IMR-90 (cell line): ENCODE data around the gene NLGN1. TPM values are rescaled to one million over a fixed set of nuclear protein-coding genes. Genes with fewer than 3 reads are reported as not detected.

Experiments used
- ATAC-seq: fragments of 200-7000 bp; cut with Tn5 transposase; 2 replicates; pipeline ENCODE4 v1.9.1; 2020; ENCODE audit warnings: low read depth, mild to moderate bottlenecking, moderate library complexity
- BruUV-seq: library from RNA; stranded (reverse); fragments of 400-500 nt; replicated peaks from 2 replicates; lab custom pipeline; 2021; lab: Mats Ljungman, UMichigan
- CTCF ChIA-PET: fragments of 300-600 bp; formaldehyde crosslinking; extraction: SDS; loops from one replicate; lab custom pipeline; 2021; ENCODE audit warnings: antibody characterized with exemption; lab: Yijun Ruan, JAX
- POLR2A ChIA-PET: fragments of 300-600 bp; sonication (Branson Sonifier 250); formaldehyde crosslinking; loops from one replicate; lab custom pipeline; 2022; ENCODE audit warnings: antibody characterized with exemption; ENCODE audit not compliant: unreplicated experiment; lab: Charles Lee
- DNase-seq: peaks from one replicate; pipeline ENCODE4 v3.0.0; 2013
- H2AFZ ChIP-seq: replicated peaks from 2 replicates; pipeline ENCODE3; 2013; ENCODE audit warnings: low read length, mild to moderate bottlenecking; ENCODE audit not compliant: poor library complexity
- H2AK5ac ChIP-seq: 2 replicates; pipeline ENCODE4 v1.6.1; 2013; ENCODE audit warnings: low read depth, low read length, inconsistent platforms
- H2AK9ac ChIP-seq: replicated peaks from 2 replicates; pipeline ENCODE3; 2013; ENCODE audit warnings: mild to moderate bottlenecking, low read depth, low read length, moderate library complexity; ENCODE audit not compliant: poor library complexity
- H2BK120ac ChIP-seq: 2 replicates; pipeline ENCODE4 v1.6.1; 2013; ENCODE audit warnings: low read depth, low read length, inconsistent platforms
- H2BK15ac ChIP-seq: 3 replicates; pipeline ENCODE4 v1.6.1; 2013; ENCODE audit warnings: low read depth, low read length, inconsistent platforms
- H2BK20ac ChIP-seq: 2 replicates; pipeline ENCODE4 v1.6.1; 2013; ENCODE audit warnings: low read depth, mild to moderate bottlenecking, inconsistent platforms, low read length, moderate library complexity
- H2BK5ac ChIP-seq: 2 replicates; pipeline ENCODE4 v1.6.1; 2013; ENCODE audit warnings: mild to moderate bottlenecking, low read depth, low read length, inconsistent platforms; ENCODE audit not compliant: poor library complexity, severe bottlenecking
- H3K14ac ChIP-seq: replicated peaks from 2 replicates; pipeline ENCODE4 v1.6.1; 2013; ENCODE audit warnings: low read depth, low read length, inconsistent platforms
- H3K18ac ChIP-seq: 2 replicates; pipeline ENCODE4 v1.6.1; 2013; ENCODE audit warnings: low read depth, low read length, control low read depth
- H3K23ac ChIP-seq: 2 replicates; pipeline ENCODE4 v1.6.1; 2013; ENCODE audit warnings: low read depth, low read length, inconsistent platforms
- H3K27ac ChIP-seq: 2 replicates; pipeline ENCODE4 v1.5.1; 2013; ENCODE audit warnings: mild to moderate bottlenecking, control low read depth, low read length; ENCODE audit not compliant: insufficient read depth
- H3K27me3 ChIP-seq: 2 replicates; pipeline ENCODE4 v1.6.1; 2013; ENCODE audit warnings: low read length; ENCODE audit not compliant: control insufficient read depth, insufficient read depth
- H3K36me3 ChIP-seq: 2 replicates; pipeline ENCODE4 v1.6.1; 2013; ENCODE audit warnings: low read length, mixed read lengths; ENCODE audit not compliant: control insufficient read depth, insufficient read depth
- H3K4ac ChIP-seq: 2 replicates; pipeline ENCODE4 v1.6.1; 2013; ENCODE audit warnings: low read depth, low read length, inconsistent platforms
- H3K4me1 ChIP-seq: 2 replicates; pipeline ENCODE4 v1.6.1; 2013; ENCODE audit warnings: low read length, mixed read lengths; ENCODE audit not compliant: control insufficient read depth, insufficient read depth
- H3K4me2 ChIP-seq: 2 replicates; pipeline ENCODE4 v1.6.1; 2013; ENCODE audit warnings: low read depth, mild to moderate bottlenecking, control low read depth, low read length, moderate library complexity
- H3K4me3 ChIP-seq: 2 replicates; pipeline ENCODE4 v1.5.1; 2013; ENCODE audit warnings: low read depth, mild to moderate bottlenecking, control low read depth, low read length, moderate library complexity; ENCODE audit not compliant: insufficient read depth
- H3K56ac ChIP-seq: 2 replicates; pipeline ENCODE4 v1.6.1; 2013; ENCODE audit warnings: low read length, inconsistent platforms; ENCODE audit not compliant: insufficient read depth; ENCODE audit errors: extremely low read depth
- H3K79me1 ChIP-seq, 2 experiments: 2 replicates each; pipeline ENCODE4 v1.6.1; 2013; ENCODE audit warnings: low read length in 2 of 2, inconsistent platforms in 1 of 2, low read depth in 1 of 2
- H3K9ac ChIP-seq: 2 replicates; pipeline ENCODE4 v1.6.1; 2013; ENCODE audit warnings: low read depth, low read length, control low read depth
- H3K9me1 ChIP-seq: 2 replicates; pipeline ENCODE4 v1.6.1; 2013; ENCODE audit warnings: low read length, inconsistent platforms; ENCODE audit not compliant: insufficient read depth
- H3K9me3 ChIP-seq: 2 replicates; pipeline ENCODE4 v1.6.1; 2013; ENCODE audit warnings: low read length; ENCODE audit not compliant: control insufficient read depth, insufficient read depth
- H4K20me1 ChIP-seq: 2 replicates; pipeline ENCODE4 v1.6.1; 2013; ENCODE audit warnings: low read length, inconsistent platforms; ENCODE audit not compliant: insufficient read depth
- H4K5ac ChIP-seq: 2 replicates; pipeline ENCODE4 v1.6.1; 2013; ENCODE audit warnings: mild to moderate bottlenecking, low read depth, low read length, control low read depth
- H4K8ac ChIP-seq, 2 experiments: 2 replicates each; pipeline ENCODE4 v1.6.1; 2013; ENCODE audit warnings: low read depth in 2 of 2, low read length in 2 of 2, control low read depth in 1 of 2, inconsistent platforms in 1 of 2
- H4K91ac ChIP-seq: 2 replicates; pipeline ENCODE4 v1.6.1; 2013; ENCODE audit warnings: low read depth, low read length, inconsistent platforms; ENCODE audit not compliant: insufficient read depth
- CHD1 ChIP-seq: IDR thresholded peaks from 2 replicates; pipeline ENCODE4 v1.6.1; 2012; ENCODE audit warnings: low read depth, low read length, improper control_type of control experiment
- MAFK ChIP-seq: IDR thresholded peaks from 2 replicates; pipeline ENCODE4 v1.6.1; 2012; ENCODE audit warnings: low read depth, low read length, improper control_type of control experiment
- WGBS, 2 experiments: methylation state at CpG; one replicate each; pipeline versions ENCODE4 v1.1.5 to v1.1.7; 2013; ENCODE audit warnings: missing lambda C conversion rate in 2 of 2; ENCODE audit not compliant: insufficient read length in 1 of 2; ENCODE audit errors: extremely low coverage in 2 of 2; 5-methylcytosine and 5-hydroxymethylcytosine counted together
- dilution Hi-C: fragments of 300-500 bp; cut with HindIII; formaldehyde crosslinking; loops from one replicate; pipeline ENCODE4 v1.14.3; 2018; ENCODE audit warnings: low sequenced_read_pairs; ENCODE audit not compliant: unreplicated experiment
- in situ Hi-C: fragments of 300-500 bp; cut with MboI; formaldehyde crosslinking; loops from 3 replicates; pipeline ENCODE4 v1.14.3; 2019; ENCODE audit warnings: low sequenced_read_pairs, inconsistent platforms, mixed read lengths
- intact Hi-C: fragments of 100-400 bp; cut with micrococcal nuclease; formaldehyde crosslinking; loops from 2 replicates; pipeline ENCODE4 v1.10.0; 2022
- polyA plus RNA-seq, 3 experiments: library from polyadenylated mRNA; depleted of rRNA; stranded (reverse); fragments of >200 nt; gene quantifications; 2 replicates each; pipeline ENCODE4 v1.2.3, GENCODE V29; 2012; ENCODE audit warnings: low replicate concordance in 1 of 3
- total RNA-seq: library from RNA; depleted of rRNA; stranded (reverse); fragments of >200 nt; gene quantifications from 2 replicates; pipeline ENCODE4 v1.2.3, GENCODE V29; 2012

The NLGN1 gene
- total and polyA plus RNA-seq, 2 of the 4 experiments (the other 2 are of a cell fraction) = 1.8 to 12.5 TPM

GRCh38 chr3:174280186-174280585 lies 882.6 kb downstream of the NLGN1 start:
- H2BK15ac ChIP-seq = no peak overlapping the region
- CTCF ChIA-PET = no interaction called here
- no peak overlapping the region for H3K4ac ChIP-seq
- H3K4me2 ChIP-seq = no peak overlapping the region
- DNase-seq (no peak), ATAC-seq (no peak)
- H4K20me1 ChIP-seq = no peaks in the 10 kb centered on the region
- POLR2A ChIA-PET = no interaction called here
- H3K14ac ChIP-seq = no peak overlapping the region
- H3K18ac ChIP-seq = no peak overlapping the region
- no peak overlapping the region for H2AK9ac ChIP-seq
- no peak overlapping the region for H4K8ac ChIP-seq
- TF ChIP-seq MAFK = peak; percentile 82
- TF ChIP-seq CHD1 = no peak
- WGBS, 2 experiments = no CpG with 5 or more reads among the region's 3 CpGs
- H3K27ac ChIP-seq = no peak overlapping the region
- dilution Hi-C loops (no loop called here), intact Hi-C loops (no loop called here), in situ Hi-C loops (no loop called here)
- BruUV-seq = no TSS peak
- no peak overlapping the region for H3K9ac ChIP-seq
- no peaks in the 10 kb centered on the region for H3K79me1 ChIP-seq
- no peak overlapping the region for H3K56ac ChIP-seq
- no peak overlapping the region for H2BK120ac ChIP-seq
- H3K4me3 ChIP-seq = no peak overlapping the region
- H3K27me3 ChIP-seq = no peaks in the 10 kb centered on the region
- H4K5ac ChIP-seq = no peak overlapping the region
- no peaks in the 10 kb centered on the region for H3K9me1 ChIP-seq
- no peaks in the 10 kb centered on the region for H3K36me3 ChIP-seq
- H2AFZ ChIP-seq = no peak overlapping the region
- no peak overlapping the region for H2BK20ac ChIP-seq
- H4K91ac ChIP-seq = no peak overlapping the region
- H2AK5ac ChIP-seq = no peak overlapping the region
- H3K4me1 ChIP-seq = no peaks in the 10 kb centered on the region
- H3K23ac ChIP-seq = no peak overlapping the region
- no peak overlapping the region for H2BK5ac ChIP-seq
- H3K9me3 ChIP-seq = no peaks in the 10 kb centered on the region
